GM13976 (cell line): ENCODE measurements around the gene CCM2L.

Experiments used
- DNase-seq: peaks from one replicate; pipeline ENCODE4 v3.0.0; 2012; ENCODE audit warnings: low spot score
- CTCF ChIP-seq: IDR thresholded peaks from 2 replicates; pipeline ENCODE4 v1.5.1; 2012; ENCODE audit warnings: borderline replicate concordance, mild to moderate bottlenecking; ENCODE audit not compliant: insufficient read depth; ENCODE audit errors: extremely low read depth, missing control alignments, control extremely low read depth
- in situ Hi-C: fragments of 300-500 bp; cut with MboI; formaldehyde crosslinking; loops from one replicate; pipeline ENCODE4 v1.12.0; 2022; ENCODE audit warnings: low sequenced_read_pairs, mixed read lengths, inconsistent platforms; ENCODE audit not compliant: unreplicated experiment

The CCM2L gene

GRCh38 chr20:32079655-32080109 lies 69.4 kb downstream of the CCM2L start:
- TF ChIP-seq CTCF: no peak
- DNase-seq: no peak
- in situ Hi-C loops: no loop called here

- in situ Hi-C loops: no loop called here
- no peak for DNase-seq
- no peak for TF ChIP-seq CTCF
Observed at GRCh38 chr20:32080783-32081182, 70.5 kb downstream of the CCM2L start.
